H1 (cell line): ENCODE measurements around the gene ZNF526. TPM values are rescaled to one million over a fixed set of nuclear protein-coding genes. Genes with fewer than 3 reads are reported as not detected.

Experiments
- CTCF ChIA-PET: fragments of 300-600 bp; sonication (Branson Sonifier 250); formaldehyde crosslinking; loops from one replicate; lab custom pipeline; 2021; ENCODE audit not compliant: partially characterized antibody; lab: Charles Lee
- POLR2A ChIA-PET: fragments of 300-600 bp; sonication (Branson Sonifier 250); formaldehyde crosslinking; loops from one replicate; lab custom pipeline; 2021; ENCODE audit warnings: inconsistent platforms; ENCODE audit not compliant: partially characterized antibody; lab: Charles Lee
- DNase-seq, 2 experiments: peaks; one replicate each; pipeline versions ENCODE4 v3.0.0 to v3.0.0-alpha.2; 2010 to 2022; ENCODE audit warnings: low spot score in 2 of 2, low read depth in 1 of 2, mixed read lengths in 1 of 2
- FAIRE-seq: peaks from 2 replicates; lab custom pipeline; 2011; peaks lifted over from hg19 to GRCh38; lab: Jason Lieb, UNC
- H2AFZ ChIP-seq: 2 replicates; pipeline ENCODE4 v1.8.1; 2012; ENCODE audit warnings: low read length, inconsistent platforms
- H2AK5ac ChIP-seq: 2 replicates; pipeline ENCODE4 v1.6.1; 2013; ENCODE audit warnings: low read depth, low read length
- H2BK120ac ChIP-seq: replicated peaks from 2 replicates; pipeline ENCODE3; 2013; ENCODE audit warnings: low read depth, low read length, inconsistent platforms
- H2BK12ac ChIP-seq: 2 replicates; pipeline ENCODE4 v1.6.1; 2013; ENCODE audit warnings: low read depth, low read length
- H2BK15ac ChIP-seq: 2 replicates; pipeline ENCODE4 v1.6.1; 2013; ENCODE audit warnings: low read length
- H2BK20ac ChIP-seq: 2 replicates; pipeline ENCODE4 v1.6.1; 2013; ENCODE audit warnings: low read length
- H2BK5ac ChIP-seq: 2 replicates; pipeline ENCODE4 v1.6.1; 2013; ENCODE audit warnings: low read depth, low read length
- H3K14ac ChIP-seq: 2 replicates; pipeline ENCODE4 v1.6.1; 2013; ENCODE audit warnings: inconsistent platforms; ENCODE audit not compliant: insufficient read length
- H3K18ac ChIP-seq: 2 replicates; pipeline ENCODE4 v1.6.1; 2013; ENCODE audit warnings: low read length; ENCODE audit errors: extremely low read depth
- H3K23ac ChIP-seq: 2 replicates; pipeline ENCODE4 v1.6.1; 2013; ENCODE audit warnings: inconsistent platforms; ENCODE audit not compliant: insufficient read length
- H3K23me2 ChIP-seq: 2 replicates; pipeline ENCODE4 v1.6.1; 2013; ENCODE audit warnings: low read depth, low read length
- H3K27ac ChIP-seq: 2 replicates; pipeline ENCODE4 v1.6.1; 2011; ENCODE audit warnings: low read depth, low read length, inconsistent platforms
- H3K27me3 ChIP-seq, 4 experiments: replicated peaks in 1 of 4; 1 replicate in 1 of 4; 2 replicates in 3 of 4; pipeline versions ENCODE4 v1.6.1 to v1.8.1; 2011 to 2013; ENCODE audit warnings: low read length in 3 of 4, mild to moderate bottlenecking in 3 of 4, inconsistent platforms in 2 of 4, mixed read lengths in 2 of 4, moderate library complexity in 1 of 4; ENCODE audit not compliant: control insufficient read depth in 3 of 4, insufficient read depth in 3 of 4; ENCODE audit errors: extremely low read depth in 1 of 4
- H3K36me3 ChIP-seq, 4 experiments: 2 replicates each; pipeline versions ENCODE4 v1.6.1 to v1.8.1; 2011 to 2013; ENCODE audit warnings: mild to moderate bottlenecking in 4 of 4, low read length in 3 of 4, moderate library complexity in 2 of 4, control low read depth in 1 of 4, inconsistent platforms in 1 of 4; ENCODE audit not compliant: insufficient read depth in 4 of 4, control insufficient read depth in 2 of 4
- H3K4ac ChIP-seq: replicated peaks from 2 replicates; pipeline ENCODE3; 2013; ENCODE audit warnings: low read length, low read depth, mixed read lengths, inconsistent platforms; ENCODE audit not compliant: insufficient read length
- H3K4me1 ChIP-seq, 4 experiments: replicated peaks in 1 of 4; 1 replicate in 1 of 4; 2 replicates in 3 of 4; pipeline versions ENCODE4 v1.6.1 to v1.8.1; 2011 to 2013; ENCODE audit warnings: low read length in 3 of 4, inconsistent platforms in 2 of 4, mixed read lengths in 1 of 4; ENCODE audit not compliant: insufficient read depth in 4 of 4, control insufficient read depth in 3 of 4
- H3K4me2 ChIP-seq, 2 experiments: 2 replicates each; pipeline versions ENCODE4 v1.6.1 to v1.8.1; 2011 to 2013; ENCODE audit warnings: low read depth in 2 of 2, low read length in 2 of 2, control low read depth in 1 of 2, inconsistent platforms in 1 of 2, mild to moderate bottlenecking in 1 of 2; ENCODE audit not compliant: insufficient read depth in 1 of 2
- H3K4me3 ChIP-seq, 4 experiments: fragments of 200-600, 300-600 bp in 1 of 4; sonication (generic), shearing (Covaris generic), sonication (Bioruptor Twin) in 1 of 4; 2 replicates each; pipeline versions ENCODE4 v1.5.1 to v1.8.1; 2011 to 2016; ENCODE audit warnings: low read length in 4 of 4, low read depth in 3 of 4, control low read depth in 2 of 4, inconsistent platforms in 2 of 4, mild to moderate bottlenecking in 2 of 4, mixed read lengths in 1 of 4, moderate library complexity in 1 of 4; ENCODE audit not compliant: insufficient read depth in 2 of 4; ENCODE audit errors: extremely low read depth in 1 of 4
- H3K56ac ChIP-seq: replicated peaks from 2 replicates; pipeline ENCODE3; 2013; ENCODE audit warnings: low read depth, mild to moderate bottlenecking, mixed read lengths, low read length, inconsistent platforms; ENCODE audit not compliant: insufficient read length
- H3K79me1 ChIP-seq: 2 replicates; pipeline ENCODE4 v1.6.1; 2013; ENCODE audit warnings: low read depth, low read length, control low read depth
- H3K79me2 ChIP-seq, 2 experiments: 2 replicates each; pipeline versions ENCODE4 v1.6.1 to v1.8.1; 2012 to 2013; ENCODE audit warnings: low read length in 2 of 2, mild to moderate bottlenecking in 2 of 2, inconsistent platforms in 1 of 2; ENCODE audit not compliant: insufficient read depth in 2 of 2, control insufficient read depth in 1 of 2
- H3K9ac ChIP-seq, 4 experiments: replicated peaks in 1 of 4; 1 replicate in 1 of 4; 2 replicates in 3 of 4; pipeline versions ENCODE4 v1.6.1 to v1.8.1; 2011 to 2013; ENCODE audit warnings: low read depth in 3 of 4, low read length in 3 of 4, control low read depth in 2 of 4, mild to moderate bottlenecking in 2 of 4, moderate library complexity in 2 of 4, inconsistent platforms in 1 of 4; ENCODE audit errors: extremely low read depth in 1 of 4
- H3K9me3 ChIP-seq, 2 experiments: 2 replicates each; pipeline versions ENCODE4 v1.6.1 to v1.8.1; 2012 to 2013; ENCODE audit warnings: mild to moderate bottlenecking in 2 of 2, moderate library complexity in 2 of 2, control low read depth in 1 of 2, inconsistent platforms in 1 of 2, low read depth in 1 of 2, low read length in 1 of 2, mixed read lengths in 1 of 2; ENCODE audit not compliant: insufficient read depth in 2 of 2
- H4K20me1 ChIP-seq, 2 experiments: replicated peaks in 1 of 2; 2 replicates each; pipeline versions ENCODE3 to v1.8.1; 2011 to 2013; ENCODE audit warnings: inconsistent platforms in 2 of 2, low read length in 2 of 2, mild to moderate bottlenecking in 1 of 2; ENCODE audit not compliant: insufficient read depth in 2 of 2, control insufficient read depth in 1 of 2
- H4K5ac ChIP-seq: 2 replicates; pipeline ENCODE4 v1.6.1; 2013; ENCODE audit warnings: low read length, low read depth, mixed read lengths, inconsistent platforms; ENCODE audit not compliant: insufficient read length
- H4K8ac ChIP-seq: 2 replicates; pipeline ENCODE4 v1.8.0; 2013; ENCODE audit warnings: mild to moderate bottlenecking, moderate library complexity, low read length, inconsistent platforms; ENCODE audit not compliant: insufficient read depth; ENCODE audit errors: extremely low read depth
- H4K91ac ChIP-seq: replicated peaks from 2 replicates; pipeline ENCODE3; 2013; ENCODE audit warnings: low read length, mixed read lengths, inconsistent platforms; ENCODE audit not compliant: insufficient read length
- BACH1 ChIP-seq: IDR thresholded peaks from 2 replicates; pipeline ENCODE4 v1.6.1; 2012; ENCODE audit warnings: low read length, improper control_type of control experiment
- CEBPB ChIP-seq: IDR thresholded peaks from 2 replicates; pipeline ENCODE4 v1.6.1; 2012; ENCODE audit warnings: low read depth, low read length
- GABPA ChIP-seq: IDR thresholded peaks from 2 replicates; pipeline ENCODE4 v1.6.1; 2011; ENCODE audit warnings: mild to moderate bottlenecking, low read length, moderate library complexity, borderline replicate concordance; ENCODE audit not compliant: insufficient read depth
- HDAC2 ChIP-seq, 2 experiments: fragments of 300-600 bp in 1 of 2; sonication (generic) in 1 of 2; IDR thresholded peaks; 2 replicates each; pipeline ENCODE4 v1.6.1; 2011 to 2012; ENCODE audit warnings: low read depth in 2 of 2, low read length in 2 of 2, mild to moderate bottlenecking in 2 of 2, moderate library complexity in 2 of 2, borderline replicate concordance in 1 of 2, inconsistent platforms in 1 of 2
- KDM4A ChIP-seq: IDR thresholded peaks from one replicate; pipeline ENCODE4 v1.7.1; 2012; ENCODE audit warnings: low read depth, mild to moderate bottlenecking, moderate library complexity, low read length, inconsistent platforms; ENCODE audit not compliant: severe bottlenecking
- KDM5A ChIP-seq: fragments of 200-600 bp; IDR thresholded peaks from 2 replicates; pipeline ENCODE4 v1.7.1; 2012; ENCODE audit warnings: mild to moderate bottlenecking, low read length, inconsistent platforms, mixed read lengths
- RFX5 ChIP-seq: IDR thresholded peaks from 2 replicates; pipeline ENCODE4 v1.6.1; 2011; ENCODE audit warnings: low read depth, low read length, improper control_type of control experiment, borderline replicate concordance
- SP4 ChIP-seq: IDR thresholded peaks from 2 replicates; pipeline ENCODE4 v1.6.1; 2012; ENCODE audit warnings: low read length, inconsistent platforms
- TAF1 ChIP-seq: IDR thresholded peaks from 2 replicates; pipeline ENCODE4 v1.6.1; 2011; ENCODE audit warnings: mild to moderate bottlenecking, low read depth, low read length
- TEAD4 ChIP-seq: IDR thresholded peaks from 2 replicates; pipeline ENCODE4 v1.6.1; 2012; ENCODE audit warnings: low read depth, low read length, inconsistent platforms, mixed read lengths
- WGBS, 2 experiments: shearing (Covaris generic) in 1 of 2; methylation state at CpG; one replicate each; pipeline versions ENCODE4 v1.1.6 to v1.1.7; 2013 to 2015; ENCODE audit warnings: low lambda C conversion rate in 2 of 2, mixed read lengths in 2 of 2, inconsistent platforms in 1 of 2, low coverage in 1 of 2, missing lambda C conversion rate in 1 of 2; ENCODE audit not compliant: insufficient replicate concordance in 2 of 2, insufficient coverage in 1 of 2, insufficient read length in 1 of 2; ENCODE audit errors: extremely low coverage in 1 of 2, missing lambda C conversion rate in 1 of 2; 5-methylcytosine and 5-hydroxymethylcytosine counted together
- polyA plus RNA-seq, 7 experiments: library from polyadenylated mRNA; depleted of rRNA in 3 of 7; stranded (reverse) in 5 of 7; unstranded in 2 of 7; fragments of >200 nt in 5 of 7; fragments of 200-250 nt in 2 of 7; gene quantifications; 1 replicate in 5 of 7; 2 replicates in 1 of 7; 4 replicates in 1 of 7; pipeline versions ENCODE4 v1.2.1 to v1.2.3, GENCODE V29; 2011 to 2013; ENCODE audit warnings: missing spikeins in 2 of 7, mixed read lengths in 2 of 7
- total RNA-seq: library from RNA; stranded (reverse); fragmentation: NEBNext Ultra II Directional; extraction: Animal tissue kit (Norgen Biotek cat#: 25700); gene quantifications from 2 replicates; pipeline ENCODE4 v1.2.1, GENCODE V29; 2021
- TF ChIP-seq, protein P1 (sequence below): IDR thresholded peaks from 2 replicates; pipeline ENCODE4 v1.6.1; 2011; ENCODE audit warnings: low read length, improper control_type of control experiment

Gene ZNF526
- total and polyA plus RNA-seq, 2 of the 8 experiments (the other 6 are each of a cell fraction or from before 2014, with no cell fraction given): 8.4 to 14.1 TPM

DNA sequence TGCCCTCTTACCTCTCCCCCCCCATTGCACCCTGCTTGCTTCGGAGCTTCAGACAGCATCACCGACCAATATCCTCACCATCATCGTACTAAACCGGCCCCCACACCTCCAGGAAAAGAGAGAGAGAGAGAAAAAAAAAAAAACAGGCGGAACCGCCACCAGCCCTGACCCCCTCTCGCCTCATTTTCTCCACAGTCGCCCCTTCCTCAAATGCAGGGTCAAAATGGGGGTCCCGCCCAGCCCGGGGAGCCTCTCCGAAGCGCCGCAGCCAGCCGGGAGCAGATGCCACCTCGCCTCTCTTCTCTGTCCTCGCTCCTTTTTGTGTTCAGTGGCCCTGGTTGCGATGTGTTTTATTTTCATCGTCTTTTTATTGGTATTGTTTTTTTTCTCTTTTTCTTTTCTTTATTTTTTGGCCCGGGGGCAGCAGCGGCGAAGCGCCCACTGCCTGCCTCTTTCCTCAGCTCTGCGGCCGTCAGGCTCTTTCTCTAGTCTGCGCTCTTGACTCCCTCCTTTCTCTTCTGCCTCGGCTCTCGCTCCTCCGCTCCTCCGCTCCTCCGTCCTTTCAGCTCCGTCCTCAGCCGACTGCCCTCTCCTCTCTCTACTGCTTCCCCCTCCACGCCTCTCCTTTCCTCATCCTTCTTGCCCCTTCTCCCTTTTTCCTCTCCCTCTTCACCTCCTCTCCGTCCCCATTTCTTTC lies 44.0 kb upstream of the ZNF526 start:
- Histone ChIP-seq H3K56ac (no peak overlapping the region), H3K36me3 (no peaks in the 10 kb centered on the region), H3K9me3 (no peaks in the 10 kb centered on the region), H3K14ac (no peak overlapping the region), H4K91ac (no peak overlapping the region), H2BK15ac (no peak overlapping the region), H4K20me1 (peaks cover 7 to 8% of the 10 kb centered on the region in 2 experiments), H3K4me3 (peak overlapping the region; percentile 28 to 79 (median 48); a peak in 7 of 8 replicates), H3K4me2 (peak overlapping the region; percentile 69 to 95), H3K27me3 (peaks cover 40 to 73% (median 61%) of the 10 kb centered on the region in 4 experiments), H2BK120ac (no peak overlapping the region), H3K4ac (no peak overlapping the region), H4K5ac (no peak overlapping the region), H2AK5ac (no peak overlapping the region), H2AFZ (no peak overlapping the region), H4K8ac (no peak overlapping the region), H2BK20ac (no peak overlapping the region), H3K18ac (no peak overlapping the region; the same call in 1 of the 2 replicates), H2BK12ac (no peak overlapping the region), H3K23ac (no peak overlapping the region), H3K4me1 (peaks cover 0 to 10% (median 7%) of the 10 kb centered on the region in 4 experiments; a peak in 5 of 7 replicates), H3K27ac (no peak overlapping the region), H2BK5ac (no peak overlapping the region), H3K9ac (no peak overlapping the region; a peak in 1 of 7 replicates), H3K79me1 (no peaks in the 10 kb centered on the region), H3K23me2 (peaks cover 8% of the 10 kb centered on the region; the same call in 1 of the 2 replicates), H3K79me2 (no peaks in the 10 kb centered on the region)
- POLR2A ChIA-PET: interaction anchor here (0.6 to 2.3 kb wide), 13 partner anchors 8 to 1575 kb away, joined by 3 to 8 read pairs (median 4); no protein-coding TSS in a partner anchor
- CTCF ChIA-PET: interaction anchor here (0.7 to 3.8 kb wide), 16 partner anchors 9 to 137 kb away, joined by 3 to 23 read pairs (median 4); partner anchors contain the start of gene POU2F2
- 3% methylated on average over 19 of the region's 34 CpGs; no CpG with 5 or more reads in 1 of the 2 experiments for WGBS, 2 experiments
- FAIRE-seq: no peak
- DNase-seq: no peak
- TF ChIP-seq, protein P1, sequence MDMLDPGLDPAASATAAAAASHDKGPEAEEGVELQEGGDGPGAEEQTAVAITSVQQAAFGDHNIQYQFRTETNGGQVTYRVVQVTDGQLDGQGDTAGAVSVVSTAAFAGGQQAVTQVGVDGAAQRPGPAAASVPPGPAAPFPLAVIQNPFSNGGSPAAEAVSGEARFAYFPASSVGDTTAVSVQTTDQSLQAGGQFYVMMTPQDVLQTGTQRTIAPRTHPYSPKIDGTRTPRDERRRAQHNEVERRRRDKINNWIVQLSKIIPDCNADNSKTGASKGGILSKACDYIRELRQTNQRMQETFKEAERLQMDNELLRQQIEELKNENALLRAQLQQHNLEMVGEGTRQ: no peak
- TF ChIP-seq HDAC2 (IDR thresholded peaks at IDR 0.05; ENCODE audit: borderline replicate concordance in 1 of 2, low read depth in 2 of 2, low read length in 2 of 2): no peak
- no peak for TF ChIP-seq KDM5A
- TF ChIP-seq BACH1: no peak
- peak; percentile 22 for TF ChIP-seq KDM4A
- no peak for TF ChIP-seq TEAD4
- TF ChIP-seq CEBPB: no peak
- TF ChIP-seq TAF1: no peak
- no peak for TF ChIP-seq SP4
- TF ChIP-seq RFX5: no peak
- no peak for TF ChIP-seq GABPA
